OCI-LY1 (cell line): ENCODE data around the gene MAD1L1.

ENCODE experiments used
- EZH2 ChIP-seq: fragments of 200-600 bp; sonication (generic), shearing (Covaris generic); IDR thresholded peaks from 2 replicates; pipeline ENCODE4 v1.8.0; 2017; ENCODE audit warnings: borderline replicate concordance, mixed run types, mild to moderate bottlenecking, antibody characterized with exemption, low read length, moderate library complexity, mixed read lengths
- TF ChIP-seq, protein P1 (sequence below): fragments of 200-600 bp; sonication (generic), shearing (Covaris generic); IDR thresholded peaks from 2 replicates; pipeline ENCODE4 v1.5.1; 2017; ENCODE audit warnings: mild to moderate bottlenecking, antibody characterized with exemption, low read length, moderate library complexity, mixed read lengths

DNA sequence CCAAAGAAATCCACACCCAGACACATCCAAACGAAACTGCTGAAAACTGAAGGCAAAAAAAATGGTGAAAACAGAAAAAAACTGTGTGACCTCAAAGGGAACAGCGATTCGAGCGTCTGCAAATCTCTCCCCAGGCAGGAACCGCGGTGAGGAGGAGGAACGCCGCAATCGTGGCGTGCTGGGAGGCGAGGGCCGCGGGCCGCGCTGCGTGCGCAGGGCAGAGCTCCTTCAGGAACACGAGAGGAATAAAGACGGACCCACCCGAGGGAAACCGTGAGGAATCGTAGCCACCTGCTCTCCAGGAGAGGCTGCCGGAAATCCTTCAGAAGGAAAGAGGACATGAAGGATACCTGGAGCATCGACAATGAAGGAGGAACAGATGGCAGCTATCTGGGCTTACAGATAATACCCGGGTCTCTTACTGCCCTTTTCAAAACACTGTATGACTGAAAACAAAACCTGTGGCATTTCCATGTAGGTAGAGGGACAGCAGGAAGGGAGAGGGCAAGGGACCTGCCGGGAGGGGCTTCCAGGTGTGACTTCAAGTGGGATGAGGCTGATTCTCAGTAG lies 266.0 kb downstream of the MAD1L1 start:
- TF ChIP-seq, protein P1, sequence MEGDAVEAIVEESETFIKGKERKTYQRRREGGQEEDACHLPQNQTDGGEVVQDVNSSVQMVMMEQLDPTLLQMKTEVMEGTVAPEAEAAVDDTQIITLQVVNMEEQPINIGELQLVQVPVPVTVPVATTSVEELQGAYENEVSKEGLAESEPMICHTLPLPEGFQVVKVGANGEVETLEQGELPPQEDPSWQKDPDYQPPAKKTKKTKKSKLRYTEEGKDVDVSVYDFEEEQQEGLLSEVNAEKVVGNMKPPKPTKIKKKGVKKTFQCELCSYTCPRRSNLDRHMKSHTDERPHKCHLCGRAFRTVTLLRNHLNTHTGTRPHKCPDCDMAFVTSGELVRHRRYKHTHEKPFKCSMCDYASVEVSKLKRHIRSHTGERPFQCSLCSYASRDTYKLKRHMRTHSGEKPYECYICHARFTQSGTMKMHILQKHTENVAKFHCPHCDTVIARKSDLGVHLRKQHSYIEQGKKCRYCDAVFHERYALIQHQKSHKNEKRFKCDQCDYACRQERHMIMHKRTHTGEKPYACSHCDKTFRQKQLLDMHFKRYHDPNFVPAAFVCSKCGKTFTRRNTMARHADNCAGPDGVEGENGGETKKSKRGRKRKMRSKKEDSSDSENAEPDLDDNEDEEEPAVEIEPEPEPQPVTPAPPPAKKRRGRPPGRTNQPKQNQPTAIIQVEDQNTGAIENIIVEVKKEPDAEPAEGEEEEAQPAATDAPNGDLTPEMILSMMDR: no peak
- TF ChIP-seq EZH2: no peak
